ENCODE measurements around the gene MORC3. TPM values are rescaled to one million over a fixed set of nuclear protein-coding genes. Genes with fewer than 3 reads are reported as not detected.
"Not testable (repeated sequence)": the region's sequence is repeated elsewhere in the genome, so short reads cannot be mapped to it uniquely, and the experiment has no call there.

The MORC3 gene
- total RNA-seq, 1 donor from 2014 or later: 68.7 TPM

DNA sequence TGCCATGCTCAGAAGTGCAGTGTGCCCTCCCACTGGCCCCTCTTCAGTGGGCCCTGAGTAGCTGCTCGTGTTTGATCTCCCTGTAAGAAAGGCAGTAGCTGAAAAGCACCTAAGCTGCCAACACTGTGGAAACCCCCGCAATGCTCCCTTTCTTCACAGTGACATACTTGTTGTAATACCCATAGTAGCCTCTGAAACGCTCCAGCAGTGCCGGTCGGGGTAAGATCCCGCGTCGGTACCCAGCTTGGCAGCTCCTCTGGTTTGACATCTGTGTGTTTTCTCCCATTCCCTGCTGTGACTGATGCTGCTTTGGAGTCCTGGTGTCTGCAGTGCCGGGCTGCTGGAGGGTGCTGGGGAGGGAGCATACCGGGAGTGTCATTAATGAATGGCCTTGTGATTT is 68.8 kb downstream of the MORC3 start:
- Mint-ChIP-seq H3K27ac (peak overlapping the region; percentile 60), H3K27me3 (ENCODE audit: insufficient read depth, low read depth) (peaks cover 2% of the 10 kb centered on the region), H3K4me1 (peaks cover 15% of the 10 kb centered on the region), H3K9me3 (peaks cover 4% of the 10 kb centered on the region), H3K4me3 (peak overlapping the region; percentile 13), H3K36me3 (peaks cover 31% of the 10 kb centered on the region)
- Histone ChIP-seq H3K79me2 (ENCODE audit: low read depth) (peaks cover 4% of the 10 kb centered on the region), H3K27me3 (peaks cover 9% of the 10 kb centered on the region), H3K4me3 (no peak overlapping the region), H3K4me2 (no peak overlapping the region), H3K36me3 (no peaks in the 10 kb centered on the region), H3F3A (ENCODE audit: low read depth) (peaks cover 22% of the 10 kb centered on the region), H3K9ac (no peak overlapping the region), H3K4me1 (no peaks in the 10 kb centered on the region), H4K20me1 (ENCODE audit: low read depth) (peaks cover 3% of the 10 kb centered on the region), H3K9me3 (ENCODE audit: low read depth) (no peaks in the 10 kb centered on the region), H2AFZ (replicated peaks) (no peak overlapping the region), H3K27ac (no peak overlapping the region)
- TF ChIP-seq, protein P1, sequence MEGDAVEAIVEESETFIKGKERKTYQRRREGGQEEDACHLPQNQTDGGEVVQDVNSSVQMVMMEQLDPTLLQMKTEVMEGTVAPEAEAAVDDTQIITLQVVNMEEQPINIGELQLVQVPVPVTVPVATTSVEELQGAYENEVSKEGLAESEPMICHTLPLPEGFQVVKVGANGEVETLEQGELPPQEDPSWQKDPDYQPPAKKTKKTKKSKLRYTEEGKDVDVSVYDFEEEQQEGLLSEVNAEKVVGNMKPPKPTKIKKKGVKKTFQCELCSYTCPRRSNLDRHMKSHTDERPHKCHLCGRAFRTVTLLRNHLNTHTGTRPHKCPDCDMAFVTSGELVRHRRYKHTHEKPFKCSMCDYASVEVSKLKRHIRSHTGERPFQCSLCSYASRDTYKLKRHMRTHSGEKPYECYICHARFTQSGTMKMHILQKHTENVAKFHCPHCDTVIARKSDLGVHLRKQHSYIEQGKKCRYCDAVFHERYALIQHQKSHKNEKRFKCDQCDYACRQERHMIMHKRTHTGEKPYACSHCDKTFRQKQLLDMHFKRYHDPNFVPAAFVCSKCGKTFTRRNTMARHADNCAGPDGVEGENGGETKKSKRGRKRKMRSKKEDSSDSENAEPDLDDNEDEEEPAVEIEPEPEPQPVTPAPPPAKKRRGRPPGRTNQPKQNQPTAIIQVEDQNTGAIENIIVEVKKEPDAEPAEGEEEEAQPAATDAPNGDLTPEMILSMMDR (IDR thresholded peaks at IDR 0.05): peak; percentile 30
- TF ChIP-seq EZH2phosphoT487 (IDR thresholded peaks at IDR 0.05): no peak
- peak; percentile 65 for DNase-seq (ENCODE audit: low spot score)

DNA sequence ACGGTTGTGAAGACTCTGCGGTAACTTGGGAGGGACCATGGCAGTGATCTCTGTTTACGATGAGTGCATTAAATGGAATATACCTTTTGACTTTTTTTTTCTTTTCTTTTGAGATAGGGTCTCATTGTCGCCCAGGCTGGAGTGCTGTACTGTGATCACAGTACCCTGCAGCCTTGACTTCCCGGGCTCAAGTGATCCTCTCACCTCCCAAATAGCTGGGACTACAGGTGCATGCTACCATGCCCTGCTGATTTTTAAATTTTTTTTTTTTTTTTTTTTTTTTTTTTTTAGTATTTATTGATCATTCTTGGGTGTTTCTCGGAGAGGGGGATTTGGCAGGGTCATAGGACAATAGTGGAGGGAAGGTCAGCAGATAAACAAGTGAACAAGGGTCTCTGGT is 71.7 kb downstream of the MORC3 start:
- H3K36me3 ChIP-seq; H3K27me3 ChIP-seq; H3K27ac Mint-ChIP-seq; H3K27me3 Mint-ChIP-seq (ENCODE audit: insufficient read depth, low read depth); H3K4me3 Mint-ChIP-seq; H3K27ac ChIP-seq; H3K79me2 ChIP-seq (ENCODE audit: low read depth); H2AFZ ChIP-seq (replicated peaks); H3K4me1 ChIP-seq; H3K4me3 ChIP-seq; H3K9me3 ChIP-seq (ENCODE audit: low read depth); H4K20me1 ChIP-seq (ENCODE audit: low read depth); H3K4me2 ChIP-seq; H3K9ac ChIP-seq; H3F3A ChIP-seq (ENCODE audit: low read depth); DNase-seq (ENCODE audit: low spot score); H3K4me1 Mint-ChIP-seq; H3K9me3 Mint-ChIP-seq: not testable (repeated sequence)
- H3K36me3 Mint-ChIP-seq: peaks cover 43% of the 10 kb centered on the region

DNA sequence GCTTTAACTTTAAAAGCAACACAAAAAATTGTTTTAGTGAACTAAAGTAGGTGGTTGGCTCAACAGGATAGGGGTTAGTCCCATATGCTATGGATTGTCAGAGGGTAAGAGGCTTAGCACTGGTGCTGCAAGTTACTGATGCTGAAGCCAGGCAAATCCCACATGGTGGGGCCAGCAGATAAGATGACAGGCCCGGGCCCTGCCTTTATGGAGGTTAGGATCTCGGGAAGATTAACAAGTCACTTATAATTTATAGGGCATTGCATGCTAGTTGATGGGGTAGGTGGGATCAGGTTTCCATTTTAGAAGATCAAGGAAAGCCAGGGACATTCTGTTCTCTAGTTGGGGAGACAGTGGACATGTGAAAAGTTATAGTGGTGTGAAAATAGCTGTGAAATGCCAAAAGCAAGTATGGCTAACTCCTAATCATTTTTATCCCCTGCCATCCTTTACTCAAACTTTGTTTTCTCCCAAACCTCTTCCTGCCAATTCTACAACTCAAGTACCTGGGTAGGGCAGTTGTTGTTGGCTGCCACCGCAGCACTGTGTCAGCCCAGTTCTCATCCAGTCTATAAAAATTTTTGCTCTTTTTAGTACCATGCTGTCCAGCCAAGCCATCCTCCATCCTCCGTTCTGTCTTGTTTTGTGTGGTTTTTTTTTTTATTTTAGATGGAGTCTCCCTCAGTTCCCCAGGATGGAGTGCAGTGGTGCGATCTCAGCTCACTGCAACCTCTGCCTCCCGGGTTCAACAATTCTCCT is 75.5 kb downstream of the MORC3 start:
- Histone ChIP-seq H3K27ac (no peak overlapping the region), H3K9ac (no peak overlapping the region)
- peaks cover 42% of the 10 kb centered on the region for H3K36me3 Mint-ChIP-seq

DNA sequence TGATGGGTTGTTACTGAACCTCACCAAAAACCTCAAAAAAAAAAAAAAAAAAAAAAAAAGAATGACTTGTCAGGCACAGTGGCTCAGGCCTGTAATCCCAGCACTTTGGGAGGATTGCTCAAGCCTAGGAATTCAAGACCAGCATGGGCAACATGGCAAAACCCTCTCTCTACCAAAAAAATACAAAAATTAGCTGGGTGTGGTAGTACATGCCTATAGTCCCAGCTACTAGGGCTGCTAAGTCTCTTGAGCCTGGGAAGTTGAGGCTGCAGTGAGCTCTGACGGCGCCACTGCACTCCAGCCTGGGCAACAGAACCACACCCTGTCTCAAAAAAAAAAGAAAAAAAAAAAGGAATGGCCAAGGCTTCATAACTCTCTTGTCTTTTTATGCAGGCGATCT is 76.3 kb downstream of the MORC3 start:
- Histone ChIP-seq H3K27me3 (no peaks in the 10 kb centered on the region), H3K36me3 (peaks cover 4% of the 10 kb centered on the region), H3K79me2 (ENCODE audit: low read depth) (no peaks in the 10 kb centered on the region), H3K9me3 (ENCODE audit: low read depth) (no peaks in the 10 kb centered on the region), H3K27ac (no peak overlapping the region), H4K20me1 (ENCODE audit: low read depth) (peaks cover 3% of the 10 kb centered on the region), H3K4me2 (no peak overlapping the region), H3K4me3 (no peak overlapping the region), H3K4me1 (no peaks in the 10 kb centered on the region), H3K9ac (no peak overlapping the region), H2AFZ (replicated peaks) (no peak overlapping the region), H3F3A (ENCODE audit: low read depth) (no peaks in the 10 kb centered on the region)
- Mint-ChIP-seq H3K27ac (no peak overlapping the region), H3K27me3 (ENCODE audit: insufficient read depth, low read depth) (peaks cover 2% of the 10 kb centered on the region), H3K4me1 (no peaks in the 10 kb centered on the region), H3K36me3 (peaks cover 38% of the 10 kb centered on the region), H3K9me3 (peaks cover 4% of the 10 kb centered on the region), H3K4me3 (no peak overlapping the region)
- no peak for DNase-seq (ENCODE audit: low spot score)
- TF ChIP-seq, protein P1 (IDR thresholded peaks at IDR 0.05): no peak
- TF ChIP-seq EZH2phosphoT487 (IDR thresholded peaks at IDR 0.05): no peak
- TF ChIP-seq EZH2 (IDR thresholded peaks at IDR 0.05): no peak

More for the DNA sequence above, 75.5 kb downstream of the MORC3 start:
- no peak overlapping the region for H3K27ac Mint-ChIP-seq
- Histone ChIP-seq H3K79me2 (ENCODE audit: low read depth) (no peaks in the 10 kb centered on the region), H3K4me2 (no peak overlapping the region), H4K20me1 (ENCODE audit: low read depth) (peaks cover 3% of the 10 kb centered on the region), H3F3A (ENCODE audit: low read depth) (no peaks in the 10 kb centered on the region), H3K4me1 (no peaks in the 10 kb centered on the region), H3K27me3 (no peaks in the 10 kb centered on the region), H3K36me3 (peaks cover 4% of the 10 kb centered on the region), H3K4me3 (no peak overlapping the region), H2AFZ (replicated peaks) (no peak overlapping the region), H3K9me3 (ENCODE audit: low read depth) (no peaks in the 10 kb centered on the region)
- H3K4me3 Mint-ChIP-seq: no peak overlapping the region
- H3K4me1 Mint-ChIP-seq: no peaks in the 10 kb centered on the region
- TF ChIP-seq EZH2phosphoT487 (IDR thresholded peaks at IDR 0.05) (no peak), EZH2 (IDR thresholded peaks at IDR 0.05) (no peak)
- TF ChIP-seq, protein P1 (IDR thresholded peaks at IDR 0.05): no peak
- no peak for DNase-seq (ENCODE audit: low spot score)
- H3K9me3 Mint-ChIP-seq: peaks cover 4% of the 10 kb centered on the region
- H3K27me3 Mint-ChIP-seq (ENCODE audit: insufficient read depth, low read depth): peaks cover 2% of the 10 kb centered on the region

Measured in neural progenitor cell (in vitro differentiated cells).